ENCODE data around the gene RUSC1. TPM values are rescaled to one million over a fixed set of nuclear protein-coding genes. Genes with fewer than 3 reads are reported as not detected.

The RUSC1 gene
- total RNA-seq, 1 donor from 2014 or later: 8.5 TPM

Other genes with a start within 250 kb of the RUSC1 start
- 0.43 TPM for gene EFNA3, start 242.1 kb upstream of the RUSC1 start, total RNA-seq
- gene EFNA1, start 193.0 kb upstream of the RUSC1 start, total RNA-seq: 85.1 TPM
- 22.4 TPM for gene SLC50A1, start 185.0 kb upstream of the RUSC1 start, total RNA-seq
- gene DPM3, start 180.4 kb upstream of the RUSC1 start, total RNA-seq: 76.8 TPM
- 75.6 TPM for gene KRTCAP2, start 147.6 kb upstream of the RUSC1 start, total RNA-seq
- 0.23 TPM for gene TRIM46, start 147.0 kb upstream of the RUSC1 start, total RNA-seq
- 16.8 TPM for gene THBS3, start 113.0 kb upstream of the RUSC1 start, total RNA-seq
- gene MTX1, start 112.2 kb upstream of the RUSC1 start, total RNA-seq: 22.6 TPM
- 9.6 TPM for gene ENTREP3, start 65.4 kb upstream of the RUSC1 start, total RNA-seq
- gene SCAMP3, start 58.5 kb upstream of the RUSC1 start, total RNA-seq: 24.9 TPM
- 22.6 TPM for gene CLK2, start 47.4 kb upstream of the RUSC1 start, total RNA-seq
- gene HCN3, start 43.4 kb upstream of the RUSC1 start, total RNA-seq: 2.5 TPM
- gene PKLR, start 19.5 kb upstream of the RUSC1 start, total RNA-seq: 109 TPM
- gene FDPS, start 12.0 kb upstream of the RUSC1 start, total RNA-seq: 266 TPM
- 17.1 TPM for gene ASH1L, start 241.9 kb downstream of the RUSC1 start, total RNA-seq